H1 (cell line): ENCODE measurements around the gene SLAIN2. TPM values are rescaled to one million over a fixed set of nuclear protein-coding genes. Genes with fewer than 3 reads are reported as not detected.

ENCODE experiments used
- CTCF ChIA-PET: fragments of 300-600 bp; sonication (Branson Sonifier 250); formaldehyde crosslinking; loops from one replicate; lab custom pipeline; 2021; ENCODE audit not compliant: partially characterized antibody; lab: Charles Lee
- POLR2A ChIA-PET: fragments of 300-600 bp; sonication (Branson Sonifier 250); formaldehyde crosslinking; loops from one replicate; lab custom pipeline; 2021; ENCODE audit warnings: inconsistent platforms; ENCODE audit not compliant: partially characterized antibody; lab: Charles Lee
- DNase-seq, 2 experiments: peaks; one replicate each; pipeline versions ENCODE4 v3.0.0 to v3.0.0-alpha.2; 2010 to 2022; ENCODE audit warnings: low spot score in 2 of 2, low read depth in 1 of 2, mixed read lengths in 1 of 2
- FAIRE-seq: peaks from 2 replicates; lab custom pipeline; 2011; peaks lifted over from hg19 to GRCh38; lab: Jason Lieb, UNC
- H2AFZ ChIP-seq: 2 replicates; pipeline ENCODE4 v1.8.1; 2012; ENCODE audit warnings: low read length, inconsistent platforms
- H2AK5ac ChIP-seq: 2 replicates; pipeline ENCODE4 v1.6.1; 2013; ENCODE audit warnings: low read depth, low read length
- H2BK120ac ChIP-seq: replicated peaks from 2 replicates; pipeline ENCODE3; 2013; ENCODE audit warnings: low read depth, low read length, inconsistent platforms
- H2BK12ac ChIP-seq: 2 replicates; pipeline ENCODE4 v1.6.1; 2013; ENCODE audit warnings: low read depth, low read length
- H2BK15ac ChIP-seq: 2 replicates; pipeline ENCODE4 v1.6.1; 2013; ENCODE audit warnings: low read length
- H2BK20ac ChIP-seq: 2 replicates; pipeline ENCODE4 v1.6.1; 2013; ENCODE audit warnings: low read length
- H2BK5ac ChIP-seq: 2 replicates; pipeline ENCODE4 v1.6.1; 2013; ENCODE audit warnings: low read depth, low read length
- H3K14ac ChIP-seq: 2 replicates; pipeline ENCODE4 v1.6.1; 2013; ENCODE audit warnings: inconsistent platforms; ENCODE audit not compliant: insufficient read length
- H3K18ac ChIP-seq: 2 replicates; pipeline ENCODE4 v1.6.1; 2013; ENCODE audit warnings: low read length; ENCODE audit errors: extremely low read depth
- H3K23ac ChIP-seq: 2 replicates; pipeline ENCODE4 v1.6.1; 2013; ENCODE audit warnings: inconsistent platforms; ENCODE audit not compliant: insufficient read length
- H3K23me2 ChIP-seq: 2 replicates; pipeline ENCODE4 v1.6.1; 2013; ENCODE audit warnings: low read depth, low read length
- H3K27ac ChIP-seq: 2 replicates; pipeline ENCODE4 v1.6.1; 2011; ENCODE audit warnings: low read depth, low read length, inconsistent platforms
- H3K27me3 ChIP-seq, 4 experiments: replicated peaks in 1 of 4; 1 replicate in 1 of 4; 2 replicates in 3 of 4; pipeline versions ENCODE4 v1.6.1 to v1.8.1; 2011 to 2013; ENCODE audit warnings: low read length in 3 of 4, mild to moderate bottlenecking in 3 of 4, inconsistent platforms in 2 of 4, mixed read lengths in 2 of 4, moderate library complexity in 1 of 4; ENCODE audit not compliant: control insufficient read depth in 3 of 4, insufficient read depth in 3 of 4; ENCODE audit errors: extremely low read depth in 1 of 4
- H3K36me3 ChIP-seq, 4 experiments: 2 replicates each; pipeline versions ENCODE4 v1.6.1 to v1.8.1; 2011 to 2013; ENCODE audit warnings: mild to moderate bottlenecking in 4 of 4, low read length in 3 of 4, moderate library complexity in 2 of 4, control low read depth in 1 of 4, inconsistent platforms in 1 of 4; ENCODE audit not compliant: insufficient read depth in 4 of 4, control insufficient read depth in 2 of 4
- H3K4ac ChIP-seq: replicated peaks from 2 replicates; pipeline ENCODE3; 2013; ENCODE audit warnings: low read length, low read depth, mixed read lengths, inconsistent platforms; ENCODE audit not compliant: insufficient read length
- H3K4me1 ChIP-seq, 4 experiments: replicated peaks in 1 of 4; 1 replicate in 1 of 4; 2 replicates in 3 of 4; pipeline versions ENCODE4 v1.6.1 to v1.8.1; 2011 to 2013; ENCODE audit warnings: low read length in 3 of 4, inconsistent platforms in 2 of 4, mixed read lengths in 1 of 4; ENCODE audit not compliant: insufficient read depth in 4 of 4, control insufficient read depth in 3 of 4
- H3K4me2 ChIP-seq, 2 experiments: 2 replicates each; pipeline versions ENCODE4 v1.6.1 to v1.8.1; 2011 to 2013; ENCODE audit warnings: low read depth in 2 of 2, low read length in 2 of 2, control low read depth in 1 of 2, inconsistent platforms in 1 of 2, mild to moderate bottlenecking in 1 of 2; ENCODE audit not compliant: insufficient read depth in 1 of 2
- H3K4me3 ChIP-seq, 4 experiments: fragments of 200-600, 300-600 bp in 1 of 4; sonication (generic), shearing (Covaris generic), sonication (Bioruptor Twin) in 1 of 4; 2 replicates each; pipeline versions ENCODE4 v1.5.1 to v1.8.1; 2011 to 2016; ENCODE audit warnings: low read length in 4 of 4, low read depth in 3 of 4, control low read depth in 2 of 4, inconsistent platforms in 2 of 4, mild to moderate bottlenecking in 2 of 4, mixed read lengths in 1 of 4, moderate library complexity in 1 of 4; ENCODE audit not compliant: insufficient read depth in 2 of 4; ENCODE audit errors: extremely low read depth in 1 of 4
- H3K56ac ChIP-seq: replicated peaks from 2 replicates; pipeline ENCODE3; 2013; ENCODE audit warnings: low read depth, mild to moderate bottlenecking, mixed read lengths, low read length, inconsistent platforms; ENCODE audit not compliant: insufficient read length
- H3K79me1 ChIP-seq: 2 replicates; pipeline ENCODE4 v1.6.1; 2013; ENCODE audit warnings: low read depth, low read length, control low read depth
- H3K79me2 ChIP-seq, 2 experiments: 2 replicates each; pipeline versions ENCODE4 v1.6.1 to v1.8.1; 2012 to 2013; ENCODE audit warnings: low read length in 2 of 2, mild to moderate bottlenecking in 2 of 2, inconsistent platforms in 1 of 2; ENCODE audit not compliant: insufficient read depth in 2 of 2, control insufficient read depth in 1 of 2
- H3K9ac ChIP-seq, 4 experiments: replicated peaks in 1 of 4; 1 replicate in 1 of 4; 2 replicates in 3 of 4; pipeline versions ENCODE4 v1.6.1 to v1.8.1; 2011 to 2013; ENCODE audit warnings: low read depth in 3 of 4, low read length in 3 of 4, control low read depth in 2 of 4, mild to moderate bottlenecking in 2 of 4, moderate library complexity in 2 of 4, inconsistent platforms in 1 of 4; ENCODE audit errors: extremely low read depth in 1 of 4
- H3K9me3 ChIP-seq, 2 experiments: 2 replicates each; pipeline versions ENCODE4 v1.6.1 to v1.8.1; 2012 to 2013; ENCODE audit warnings: mild to moderate bottlenecking in 2 of 2, moderate library complexity in 2 of 2, control low read depth in 1 of 2, inconsistent platforms in 1 of 2, low read depth in 1 of 2, low read length in 1 of 2, mixed read lengths in 1 of 2; ENCODE audit not compliant: insufficient read depth in 2 of 2
- H4K20me1 ChIP-seq, 2 experiments: replicated peaks in 1 of 2; 2 replicates each; pipeline versions ENCODE3 to v1.8.1; 2011 to 2013; ENCODE audit warnings: inconsistent platforms in 2 of 2, low read length in 2 of 2, mild to moderate bottlenecking in 1 of 2; ENCODE audit not compliant: insufficient read depth in 2 of 2, control insufficient read depth in 1 of 2
- H4K5ac ChIP-seq: 2 replicates; pipeline ENCODE4 v1.6.1; 2013; ENCODE audit warnings: low read length, low read depth, mixed read lengths, inconsistent platforms; ENCODE audit not compliant: insufficient read length
- H4K8ac ChIP-seq: 2 replicates; pipeline ENCODE4 v1.8.0; 2013; ENCODE audit warnings: mild to moderate bottlenecking, moderate library complexity, low read length, inconsistent platforms; ENCODE audit not compliant: insufficient read depth; ENCODE audit errors: extremely low read depth
- H4K91ac ChIP-seq: replicated peaks from 2 replicates; pipeline ENCODE3; 2013; ENCODE audit warnings: low read length, mixed read lengths, inconsistent platforms; ENCODE audit not compliant: insufficient read length
- CTCF ChIP-seq, 3 experiments: IDR thresholded peaks; 1 replicate in 2 of 3; 2 replicates in 1 of 3; pipeline versions ENCODE4 v1.5.1 to v1.6.1; 2011; ENCODE audit warnings: low read length in 3 of 3, mild to moderate bottlenecking in 3 of 3, inconsistent platforms in 2 of 3, low read depth in 1 of 3, moderate library complexity in 1 of 3; ENCODE audit not compliant: insufficient read depth in 1 of 3; ENCODE audit errors: control extremely low read depth in 1 of 3
- HDAC2 ChIP-seq, 2 experiments: fragments of 300-600 bp in 1 of 2; sonication (generic) in 1 of 2; IDR thresholded peaks; 2 replicates each; pipeline ENCODE4 v1.6.1; 2011 to 2012; ENCODE audit warnings: low read depth in 2 of 2, low read length in 2 of 2, mild to moderate bottlenecking in 2 of 2, moderate library complexity in 2 of 2, borderline replicate concordance in 1 of 2, inconsistent platforms in 1 of 2
- KDM4A ChIP-seq: IDR thresholded peaks from one replicate; pipeline ENCODE4 v1.7.1; 2012; ENCODE audit warnings: low read depth, mild to moderate bottlenecking, moderate library complexity, low read length, inconsistent platforms; ENCODE audit not compliant: severe bottlenecking
- POLR2A ChIP-seq, 2 experiments: IDR thresholded peaks; 1 replicate in 1 of 2; 2 replicates in 1 of 2; pipeline ENCODE4 v1.6.1; 2011; ENCODE audit warnings: low read depth in 2 of 2, low read length in 2 of 2, mild to moderate bottlenecking in 2 of 2; ENCODE audit errors: control extremely low read depth in 1 of 2
- RAD21 ChIP-seq, 2 experiments: IDR thresholded peaks in 1 of 2; conservative IDR thresholded peaks in 1 of 2; 2 replicates each; pipeline ENCODE4 v1.6.1; 2011; ENCODE audit warnings: low read depth in 2 of 2, low read length in 2 of 2, improper control_type of control experiment in 1 of 2, inconsistent platforms in 1 of 2, mild to moderate bottlenecking in 1 of 2, moderate library complexity in 1 of 2
- RNF2 ChIP-seq: fragments of 200-900, 300-1000 bp; sonication (generic); IDR thresholded peaks from 2 replicates; pipeline ENCODE4 v1.7.1; 2016; ENCODE audit warnings: borderline replicate concordance, low read depth, mild to moderate bottlenecking, antibody characterized with exemption, low read length; ENCODE audit not compliant: poor library complexity, severe bottlenecking; ENCODE audit errors: missing control alignments
- RXRA ChIP-seq: IDR thresholded peaks from 2 replicates; pipeline ENCODE4 v1.6.1; 2011; ENCODE audit warnings: low read depth, mild to moderate bottlenecking, low read length, moderate library complexity; ENCODE audit not compliant: insufficient read depth
- SP2 ChIP-seq: IDR thresholded peaks from 2 replicates; pipeline ENCODE4 v1.6.1; 2012; ENCODE audit warnings: mild to moderate bottlenecking, low read length, inconsistent platforms
- TEAD4 ChIP-seq: IDR thresholded peaks from 2 replicates; pipeline ENCODE4 v1.6.1; 2012; ENCODE audit warnings: low read depth, low read length, inconsistent platforms, mixed read lengths
- polyA plus RNA-seq, 7 experiments: library from polyadenylated mRNA; depleted of rRNA in 3 of 7; stranded (reverse) in 5 of 7; unstranded in 2 of 7; fragments of >200 nt in 5 of 7; fragments of 200-250 nt in 2 of 7; gene quantifications; 1 replicate in 5 of 7; 2 replicates in 1 of 7; 4 replicates in 1 of 7; pipeline versions ENCODE4 v1.2.1 to v1.2.3, GENCODE V29; 2011 to 2013; ENCODE audit warnings: missing spikeins in 2 of 7, mixed read lengths in 2 of 7
- total RNA-seq: library from RNA; stranded (reverse); fragmentation: NEBNext Ultra II Directional; extraction: Animal tissue kit (Norgen Biotek cat#: 25700); gene quantifications from 2 replicates; pipeline ENCODE4 v1.2.1, GENCODE V29; 2021
- TF ChIP-seq, protein P1 (sequence below): IDR thresholded peaks from 2 replicates; pipeline ENCODE4 v1.6.1; 2012; ENCODE audit warnings: inconsistent platforms

The SLAIN2 gene
- total and polyA plus RNA-seq, 2 of the 8 experiments (the other 6 are each of a cell fraction or from before 2014, with no cell fraction given), result 8.2 to 40.0 TPM

DNA sequence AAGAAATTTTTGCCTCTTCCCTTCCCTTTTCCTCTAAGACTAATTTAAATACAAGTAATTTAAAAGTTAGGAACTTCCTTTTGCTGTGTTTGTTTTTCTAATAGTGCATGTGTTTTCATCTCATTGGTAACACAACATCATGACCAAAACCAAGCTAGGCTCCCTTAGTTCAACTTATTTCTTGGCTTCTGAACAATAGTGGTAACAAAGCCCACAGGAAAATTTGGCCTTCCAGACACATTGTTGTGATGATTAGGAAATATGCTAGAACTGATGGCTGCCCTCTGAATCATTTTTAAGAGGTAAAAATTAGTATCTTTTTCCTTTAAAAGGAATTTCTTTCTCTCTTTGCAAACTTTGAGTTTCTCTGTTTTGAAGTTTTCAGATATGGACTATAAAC, 46.2 kb upstream of the SLAIN2 start:
- H4K5ac ChIP-seq, result no peak overlapping the region
- H2BK15ac ChIP-seq, result no peak overlapping the region
- no peak overlapping the region for H3K23ac ChIP-seq
- no peak for DNase-seq
- H2BK12ac ChIP-seq, result no peak overlapping the region
- no peak overlapping the region for H3K18ac ChIP-seq
- H3K4ac ChIP-seq, result no peak overlapping the region
- H3K14ac ChIP-seq, result no peak overlapping the region
- no peak overlapping the region for H4K91ac ChIP-seq
- H3K4me1 ChIP-seq, result no peaks in the 10 kb centered on the region
- no peak overlapping the region for H2BK120ac ChIP-seq
- H3K23me2 ChIP-seq, result no peaks in the 10 kb centered on the region
- no peak overlapping the region for H3K9ac ChIP-seq
- no peak overlapping the region for H3K4me2 ChIP-seq
- H3K56ac ChIP-seq, result no peak overlapping the region
- no peaks in the 10 kb centered on the region for H3K79me2 ChIP-seq
- no peak overlapping the region for H3K4me3 ChIP-seq
- no peaks in the 10 kb centered on the region for H4K20me1 ChIP-seq
- H3K27ac ChIP-seq, result no peak overlapping the region
- no peak overlapping the region for H2AFZ ChIP-seq
- no peaks in the 10 kb centered on the region for H3K36me3 ChIP-seq
- no peak for FAIRE-seq
- no peak overlapping the region for H4K8ac ChIP-seq
- H2BK20ac ChIP-seq, result no peak overlapping the region
- POLR2A ChIA-PET, result no interaction called here
- H3K9me3 ChIP-seq, result peaks cover 0 to 13% of the 10 kb centered on the region in 2 experiments; a peak in 2 of 4 replicates
- no peaks in the 10 kb centered on the region for H3K79me1 ChIP-seq
- no peaks in the 10 kb centered on the region for H3K27me3 ChIP-seq
- CTCF ChIA-PET, result interaction anchor here (1.2 to 2.8 kb wide), 3 partner anchors 20 to 166 kb away, joined by 4 to 9 read pairs (median 6); no protein-coding TSS in a partner anchor
- no peak overlapping the region for H2AK5ac ChIP-seq
- H2BK5ac ChIP-seq, result no peak overlapping the region
- TF ChIP-seq POLR2A (IDR thresholded peaks at IDR 0.05; ENCODE audit: control extremely low read depth in 1 of 2, low read depth in 2 of 2, low read length in 2 of 2) (no peak), TEAD4 (no peak), KDM4A (no peak), RXRA (no peak), RAD21 (IDR thresholded peaks at IDR 0.05 in 1 of 2, conservative IDR thresholded peaks at IDR 0.05 in 1 of 2; ENCODE audit: low read depth in 2 of 2, low read length in 2 of 2) (no peak), SP2 (no peak), RNF2 (no peak), HDAC2 (IDR thresholded peaks at IDR 0.05; ENCODE audit: borderline replicate concordance in 1 of 2, low read depth in 2 of 2, low read length in 2 of 2) (no peak), CTCF (IDR thresholded peaks at IDR 0.05; ENCODE audit: control extremely low read depth in 1 of 3, insufficient read depth in 1 of 3, low read depth in 1 of 3, low read length in 3 of 3) (no peak)
- TF ChIP-seq, protein P1, sequence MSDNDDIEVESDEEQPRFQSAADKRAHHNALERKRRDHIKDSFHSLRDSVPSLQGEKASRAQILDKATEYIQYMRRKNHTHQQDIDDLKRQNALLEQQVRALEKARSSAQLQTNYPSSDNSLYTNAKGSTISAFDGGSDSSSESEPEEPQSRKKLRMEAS, result no peak
